H1 (cell line): ENCODE results near the gene TATDN2. TPM values are rescaled to one million over a fixed set of nuclear protein-coding genes. Genes with fewer than 3 reads are reported as not detected.

Experiments used
- CTCF ChIA-PET: fragments of 300-600 bp; sonication (Branson Sonifier 250); formaldehyde crosslinking; loops from one replicate; lab custom pipeline; 2021; ENCODE audit not compliant: partially characterized antibody; lab: Charles Lee
- POLR2A ChIA-PET: fragments of 300-600 bp; sonication (Branson Sonifier 250); formaldehyde crosslinking; loops from one replicate; lab custom pipeline; 2021; ENCODE audit warnings: inconsistent platforms; ENCODE audit not compliant: partially characterized antibody; lab: Charles Lee
- DNase-seq, 2 experiments: peaks; one replicate each; pipeline versions ENCODE4 v3.0.0 to v3.0.0-alpha.2; 2010 to 2022; ENCODE audit warnings: low spot score in 2 of 2, low read depth in 1 of 2, mixed read lengths in 1 of 2
- FAIRE-seq: peaks from 2 replicates; lab custom pipeline; 2011; peaks lifted over from hg19 to GRCh38; lab: Jason Lieb, UNC
- H2AFZ ChIP-seq: 2 replicates; pipeline ENCODE4 v1.8.1; 2012; ENCODE audit warnings: low read length, inconsistent platforms
- H2AK5ac ChIP-seq: 2 replicates; pipeline ENCODE4 v1.6.1; 2013; ENCODE audit warnings: low read depth, low read length
- H2BK120ac ChIP-seq: replicated peaks from 2 replicates; pipeline ENCODE3; 2013; ENCODE audit warnings: low read depth, low read length, inconsistent platforms
- H2BK12ac ChIP-seq: 2 replicates; pipeline ENCODE4 v1.6.1; 2013; ENCODE audit warnings: low read depth, low read length
- H2BK15ac ChIP-seq: 2 replicates; pipeline ENCODE4 v1.6.1; 2013; ENCODE audit warnings: low read length
- H2BK20ac ChIP-seq: 2 replicates; pipeline ENCODE4 v1.6.1; 2013; ENCODE audit warnings: low read length
- H2BK5ac ChIP-seq: 2 replicates; pipeline ENCODE4 v1.6.1; 2013; ENCODE audit warnings: low read depth, low read length
- H3K14ac ChIP-seq: 2 replicates; pipeline ENCODE4 v1.6.1; 2013; ENCODE audit warnings: inconsistent platforms; ENCODE audit not compliant: insufficient read length
- H3K18ac ChIP-seq: 2 replicates; pipeline ENCODE4 v1.6.1; 2013; ENCODE audit warnings: low read length; ENCODE audit errors: extremely low read depth
- H3K23ac ChIP-seq: 2 replicates; pipeline ENCODE4 v1.6.1; 2013; ENCODE audit warnings: inconsistent platforms; ENCODE audit not compliant: insufficient read length
- H3K23me2 ChIP-seq: 2 replicates; pipeline ENCODE4 v1.6.1; 2013; ENCODE audit warnings: low read depth, low read length
- H3K27ac ChIP-seq: 2 replicates; pipeline ENCODE4 v1.6.1; 2011; ENCODE audit warnings: low read depth, low read length, inconsistent platforms
- H3K27me3 ChIP-seq, 4 experiments: replicated peaks in 1 of 4; 1 replicate in 1 of 4; 2 replicates in 3 of 4; pipeline versions ENCODE4 v1.6.1 to v1.8.1; 2011 to 2013; ENCODE audit warnings: low read length in 3 of 4, mild to moderate bottlenecking in 3 of 4, inconsistent platforms in 2 of 4, mixed read lengths in 2 of 4, moderate library complexity in 1 of 4; ENCODE audit not compliant: control insufficient read depth in 3 of 4, insufficient read depth in 3 of 4; ENCODE audit errors: extremely low read depth in 1 of 4
- H3K36me3 ChIP-seq, 4 experiments: 2 replicates each; pipeline versions ENCODE4 v1.6.1 to v1.8.1; 2011 to 2013; ENCODE audit warnings: mild to moderate bottlenecking in 4 of 4, low read length in 3 of 4, moderate library complexity in 2 of 4, control low read depth in 1 of 4, inconsistent platforms in 1 of 4; ENCODE audit not compliant: insufficient read depth in 4 of 4, control insufficient read depth in 2 of 4
- H3K4ac ChIP-seq: replicated peaks from 2 replicates; pipeline ENCODE3; 2013; ENCODE audit warnings: low read length, low read depth, mixed read lengths, inconsistent platforms; ENCODE audit not compliant: insufficient read length
- H3K4me1 ChIP-seq, 4 experiments: replicated peaks in 1 of 4; 1 replicate in 1 of 4; 2 replicates in 3 of 4; pipeline versions ENCODE4 v1.6.1 to v1.8.1; 2011 to 2013; ENCODE audit warnings: low read length in 3 of 4, inconsistent platforms in 2 of 4, mixed read lengths in 1 of 4; ENCODE audit not compliant: insufficient read depth in 4 of 4, control insufficient read depth in 3 of 4
- H3K4me2 ChIP-seq, 2 experiments: 2 replicates each; pipeline versions ENCODE4 v1.6.1 to v1.8.1; 2011 to 2013; ENCODE audit warnings: low read depth in 2 of 2, low read length in 2 of 2, control low read depth in 1 of 2, inconsistent platforms in 1 of 2, mild to moderate bottlenecking in 1 of 2; ENCODE audit not compliant: insufficient read depth in 1 of 2
- H3K4me3 ChIP-seq, 4 experiments: fragments of 200-600, 300-600 bp in 1 of 4; sonication (generic), shearing (Covaris generic), sonication (Bioruptor Twin) in 1 of 4; 2 replicates each; pipeline versions ENCODE4 v1.5.1 to v1.8.1; 2011 to 2016; ENCODE audit warnings: low read length in 4 of 4, low read depth in 3 of 4, control low read depth in 2 of 4, inconsistent platforms in 2 of 4, mild to moderate bottlenecking in 2 of 4, mixed read lengths in 1 of 4, moderate library complexity in 1 of 4; ENCODE audit not compliant: insufficient read depth in 2 of 4; ENCODE audit errors: extremely low read depth in 1 of 4
- H3K56ac ChIP-seq: replicated peaks from 2 replicates; pipeline ENCODE3; 2013; ENCODE audit warnings: low read depth, mild to moderate bottlenecking, mixed read lengths, low read length, inconsistent platforms; ENCODE audit not compliant: insufficient read length
- H3K79me1 ChIP-seq: 2 replicates; pipeline ENCODE4 v1.6.1; 2013; ENCODE audit warnings: low read depth, low read length, control low read depth
- H3K79me2 ChIP-seq, 2 experiments: 2 replicates each; pipeline versions ENCODE4 v1.6.1 to v1.8.1; 2012 to 2013; ENCODE audit warnings: low read length in 2 of 2, mild to moderate bottlenecking in 2 of 2, inconsistent platforms in 1 of 2; ENCODE audit not compliant: insufficient read depth in 2 of 2, control insufficient read depth in 1 of 2
- H3K9ac ChIP-seq, 4 experiments: replicated peaks in 1 of 4; 1 replicate in 1 of 4; 2 replicates in 3 of 4; pipeline versions ENCODE4 v1.6.1 to v1.8.1; 2011 to 2013; ENCODE audit warnings: low read depth in 3 of 4, low read length in 3 of 4, control low read depth in 2 of 4, mild to moderate bottlenecking in 2 of 4, moderate library complexity in 2 of 4, inconsistent platforms in 1 of 4; ENCODE audit errors: extremely low read depth in 1 of 4
- H3K9me3 ChIP-seq, 2 experiments: 2 replicates each; pipeline versions ENCODE4 v1.6.1 to v1.8.1; 2012 to 2013; ENCODE audit warnings: mild to moderate bottlenecking in 2 of 2, moderate library complexity in 2 of 2, control low read depth in 1 of 2, inconsistent platforms in 1 of 2, low read depth in 1 of 2, low read length in 1 of 2, mixed read lengths in 1 of 2; ENCODE audit not compliant: insufficient read depth in 2 of 2
- H4K20me1 ChIP-seq, 2 experiments: replicated peaks in 1 of 2; 2 replicates each; pipeline versions ENCODE3 to v1.8.1; 2011 to 2013; ENCODE audit warnings: inconsistent platforms in 2 of 2, low read length in 2 of 2, mild to moderate bottlenecking in 1 of 2; ENCODE audit not compliant: insufficient read depth in 2 of 2, control insufficient read depth in 1 of 2
- H4K5ac ChIP-seq: 2 replicates; pipeline ENCODE4 v1.6.1; 2013; ENCODE audit warnings: low read length, low read depth, mixed read lengths, inconsistent platforms; ENCODE audit not compliant: insufficient read length
- H4K8ac ChIP-seq: 2 replicates; pipeline ENCODE4 v1.8.0; 2013; ENCODE audit warnings: mild to moderate bottlenecking, moderate library complexity, low read length, inconsistent platforms; ENCODE audit not compliant: insufficient read depth; ENCODE audit errors: extremely low read depth
- H4K91ac ChIP-seq: replicated peaks from 2 replicates; pipeline ENCODE3; 2013; ENCODE audit warnings: low read length, mixed read lengths, inconsistent platforms; ENCODE audit not compliant: insufficient read length
- BRCA1 ChIP-seq: IDR thresholded peaks from 2 replicates; pipeline ENCODE4 v1.6.1; 2012; ENCODE audit warnings: low read depth, low read length, improper control_type of control experiment
- NRF1 ChIP-seq: IDR thresholded peaks from 2 replicates; pipeline ENCODE4 v1.6.1; 2011; ENCODE audit warnings: mild to moderate bottlenecking, low read depth, low read length, improper control_type of control experiment
- PHF8 ChIP-seq: fragments of 200-600 bp; sonication (generic); conservative IDR thresholded peaks from 2 replicates; pipeline ENCODE4 v1.7.1; 2012; ENCODE audit warnings: low read depth, mild to moderate bottlenecking, inconsistent platforms, low read length, moderate library complexity
- YY1 ChIP-seq: IDR thresholded peaks from 2 replicates; pipeline ENCODE4 v1.6.1; 2011; ENCODE audit warnings: low read depth, mild to moderate bottlenecking, low read length
- WGBS, 2 experiments: shearing (Covaris generic) in 1 of 2; methylation state at CpG; one replicate each; pipeline versions ENCODE4 v1.1.6 to v1.1.7; 2013 to 2015; ENCODE audit warnings: low lambda C conversion rate in 2 of 2, mixed read lengths in 2 of 2, inconsistent platforms in 1 of 2, low coverage in 1 of 2, missing lambda C conversion rate in 1 of 2; ENCODE audit not compliant: insufficient replicate concordance in 2 of 2, insufficient coverage in 1 of 2, insufficient read length in 1 of 2; ENCODE audit errors: extremely low coverage in 1 of 2, missing lambda C conversion rate in 1 of 2; 5-methylcytosine and 5-hydroxymethylcytosine counted together
- polyA plus RNA-seq, 7 experiments: library from polyadenylated mRNA; depleted of rRNA in 3 of 7; stranded (reverse) in 5 of 7; unstranded in 2 of 7; fragments of >200 nt in 5 of 7; fragments of 200-250 nt in 2 of 7; gene quantifications; 1 replicate in 5 of 7; 2 replicates in 1 of 7; 4 replicates in 1 of 7; pipeline versions ENCODE4 v1.2.1 to v1.2.3, GENCODE V29; 2011 to 2013; ENCODE audit warnings: missing spikeins in 2 of 7, mixed read lengths in 2 of 7
- total RNA-seq: library from RNA; stranded (reverse); fragmentation: NEBNext Ultra II Directional; extraction: Animal tissue kit (Norgen Biotek cat#: 25700); gene quantifications from 2 replicates; pipeline ENCODE4 v1.2.1, GENCODE V29; 2021

Gene TATDN2
- total and polyA plus RNA-seq, 2 of the 8 experiments (the other 6 are each of a cell fraction or from before 2014, with no cell fraction given) = 12.1 to 34.8 TPM

DNA sequence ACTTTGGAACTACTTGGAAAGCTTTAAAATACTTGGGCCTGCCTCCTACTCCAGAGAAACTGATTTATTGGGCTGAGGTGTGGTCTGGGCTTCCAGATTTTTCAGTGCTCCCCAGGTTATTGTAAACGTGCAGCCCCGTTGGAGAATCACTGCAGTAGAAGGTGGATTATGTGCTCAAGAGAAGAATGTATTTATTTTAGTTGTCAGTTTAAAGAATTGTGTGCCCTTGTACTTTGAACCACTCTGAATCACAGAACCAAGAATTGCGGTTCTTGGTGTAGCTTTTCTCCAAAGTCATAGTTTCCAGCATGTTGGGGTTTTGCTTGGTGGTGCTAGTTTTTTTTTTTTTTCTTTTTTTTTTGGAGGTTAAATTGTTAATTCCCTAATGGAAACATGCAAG, 1.6 kb downstream of the TATDN2 start:
- no peak overlapping the region for H3K27ac ChIP-seq
- no peak overlapping the region for H2BK120ac ChIP-seq
- H2BK15ac ChIP-seq = no peak overlapping the region

More for the DNA sequence above, 1.6 kb downstream of the TATDN2 start:
- no peak overlapping the region for H4K8ac ChIP-seq
- peaks cover 12% of the 10 kb centered on the region; the same call in 1 of the 2 replicates for H3K23me2 ChIP-seq
- no peak overlapping the region for H3K4ac ChIP-seq
- peak overlapping the region; percentile 98 to 99 for H3K4me2 ChIP-seq
- no peaks in the 10 kb centered on the region for H3K9me3 ChIP-seq
- POLR2A ChIA-PET = interaction anchor here (0.6 to 4.7 kb wide), 5 partner anchors 12 to 250 kb away, joined by 3 to 26 read pairs (median 3); no protein-coding TSS in a partner anchor
- H3K56ac ChIP-seq = no peak overlapping the region
- no peak overlapping the region for H2BK12ac ChIP-seq
- H2BK20ac ChIP-seq = no peak overlapping the region
- peaks cover 4 to 17% (median 11%) of the 10 kb centered on the region in 4 experiments; a peak in 6 of 8 replicates for H3K36me3 ChIP-seq
- H2BK5ac ChIP-seq = no peak overlapping the region
- no peak overlapping the region for H3K14ac ChIP-seq
- H2AK5ac ChIP-seq = no peak overlapping the region
- H4K91ac ChIP-seq = no peak overlapping the region
- peaks cover 21% of the 10 kb centered on the region for H3K79me1 ChIP-seq
- peak overlapping the region; percentile 72 to 92 (median 86) for H3K4me3 ChIP-seq
- H3K9ac ChIP-seq = peak overlapping the region in 3 of 4 experiments; percentile 78 to 83 (median 79); a peak in 5 of 7 replicates
- no peak for DNase-seq
- H3K79me2 ChIP-seq = peaks cover 0 to 45% of the 10 kb centered on the region in 2 experiments; a peak in 2 of 4 replicates
- no peak for TF ChIP-seq YY1
- TF ChIP-seq PHF8 = no peak
- TF ChIP-seq NRF1 = no peak
- TF ChIP-seq BRCA1 = no peak
- 53% methylated on average over 3 of the region's 3 CpGs; no CpG with 5 or more reads in 1 of the 2 experiments for WGBS, 2 experiments
- H3K4me1 ChIP-seq = peaks cover 0 to 11% (median 7%) of the 10 kb centered on the region in 4 experiments; a peak in 6 of 7 replicates
- no peak overlapping the region for H3K18ac ChIP-seq
- no peak for FAIRE-seq
- no peaks in the 10 kb centered on the region for H3K27me3 ChIP-seq
- H4K5ac ChIP-seq = no peak overlapping the region
- H3K23ac ChIP-seq = no peak overlapping the region
- CTCF ChIA-PET = interaction anchor here (0.6 to 1.8 kb wide), 3 partner anchors 14 to 224 kb away, joined by 3 to 6 read pairs (median 5); partner anchors contain the start of gene IRAK2
- H2AFZ ChIP-seq = no peak overlapping the region
- H4K20me1 ChIP-seq = peaks cover 0 to 6% of the 10 kb centered on the region in 2 experiments
